Effector memory CD8-positive, alpha-beta T cell (primary cell): ENCODE data around the gene BEGAIN.
A peak's percentile ranks its signal among the peaks of the same experiment; 100 is the strongest.

Experiments used
- ATAC-seq: fragments of 150-1000 bp; cut with Tn5 transposase; replicated peaks from 2 replicates; pipeline ENCODE4 v1.10.0; 2021; ENCODE audit warnings: mild to moderate bottlenecking, moderate library complexity
- DNase-seq, 3 experiments: peaks; one replicate each; pipeline ENCODE4 v3.0.0; 2021
- H3K27ac Mint-ChIP-seq, 2 donors: one replicate each; pipeline ENCODE4 v1.8.0; 2022; ENCODE audit warnings: mild to moderate bottlenecking in 2 of 2, mixed read lengths in 2 of 2, moderate library complexity in 2 of 2
- H3K27me3 Mint-ChIP-seq, 2 donors: one replicate each; pipeline ENCODE4 v1.8.0; 2022; ENCODE audit warnings: mixed read lengths in 2 of 2
- H3K36me3 Mint-ChIP-seq: one replicate; pipeline ENCODE4 v1.8.0; 2022; ENCODE audit warnings: mild to moderate bottlenecking, moderate library complexity, mixed read lengths; ENCODE audit not compliant: insufficient read depth
- H3K4me1 Mint-ChIP-seq, 2 donors: one replicate each; pipeline ENCODE4 v1.8.0; 2022; ENCODE audit warnings: low read depth in 2 of 2, mixed read lengths in 2 of 2
- H3K4me3 Mint-ChIP-seq, 2 donors: one replicate each; pipeline ENCODE4 v1.8.0; 2022; ENCODE audit warnings: mild to moderate bottlenecking in 2 of 2, mixed read lengths in 2 of 2, moderate library complexity in 2 of 2
- H3K9me3 Mint-ChIP-seq, 2 donors: one replicate each; pipeline ENCODE4 v1.8.0; 2022; ENCODE audit warnings: mixed read lengths in 2 of 2

BEGAIN gene

DNA sequence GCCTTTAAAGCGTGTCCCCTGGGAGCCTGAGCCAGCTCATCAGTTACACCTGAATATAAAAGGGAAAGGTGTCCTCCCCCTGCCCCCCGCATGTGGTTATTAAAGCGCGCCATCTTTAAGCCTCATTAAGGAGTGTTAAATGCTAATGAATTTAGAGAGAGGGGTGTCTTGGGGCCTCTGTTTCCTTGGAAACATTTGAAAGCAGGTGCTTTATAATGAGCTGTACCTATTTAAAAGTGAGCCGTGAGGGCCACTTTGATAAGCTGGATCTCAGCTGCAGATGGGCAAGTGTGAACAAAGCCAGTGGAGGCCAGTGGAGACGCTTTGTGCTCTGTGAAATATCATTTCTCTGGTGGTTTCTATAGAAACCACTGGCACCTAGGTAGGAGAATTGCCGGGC lies 84.0 kb downstream of the BEGAIN start:
- Mint-ChIP-seq H3K9me3 (peaks cover 0 to 3% of the 10 kb centered on the region in 2 donors), H3K27ac (no peak overlapping the region), H3K4me3 (no peak overlapping the region), H3K36me3 (no peaks in the 10 kb centered on the region), H3K4me1 (peaks cover 0 to 8% of the 10 kb centered on the region in 2 donors), H3K27me3 (no peaks in the 10 kb centered on the region)
- ATAC-seq (no peak), DNase-seq (no peak)

DNA sequence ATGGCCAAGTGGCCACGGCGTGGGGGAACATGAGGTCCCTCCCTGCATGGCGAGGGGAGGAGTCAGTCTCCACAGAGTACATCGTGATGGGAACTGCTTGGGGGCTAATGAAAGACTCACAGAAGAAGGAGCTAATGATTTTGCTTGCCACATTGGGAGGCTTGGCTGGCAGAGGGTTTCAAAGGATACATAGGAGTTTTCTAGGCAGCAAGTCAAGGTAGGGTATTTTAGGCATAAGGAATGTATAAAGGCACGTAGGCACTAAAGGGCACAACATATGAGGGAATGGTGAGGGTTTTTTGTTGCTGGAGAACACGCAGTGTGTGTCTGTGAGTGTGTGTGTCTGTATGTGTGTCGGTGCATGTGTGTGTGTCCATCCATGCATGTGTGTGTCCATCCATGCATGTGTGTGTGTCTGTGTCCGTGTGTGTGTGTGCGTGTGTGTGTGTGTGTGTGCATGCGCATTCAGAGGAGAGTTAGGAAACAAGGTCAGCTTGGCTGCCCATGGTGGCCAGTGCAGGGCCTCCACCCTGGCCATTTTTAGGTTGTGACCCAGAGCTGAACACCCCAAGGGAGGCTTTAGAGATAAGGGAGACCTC lies 84.5 kb downstream of the BEGAIN start:
- ATAC-seq (no peak), DNase-seq (no peak)
- no peaks in the 10 kb centered on the region for H3K27me3 Mint-ChIP-seq
- H3K27ac Mint-ChIP-seq, result no peak overlapping the region
- H3K4me1 Mint-ChIP-seq, result peaks cover 0 to 11% of the 10 kb centered on the region in 2 donors
- H3K9me3 Mint-ChIP-seq, result peaks cover 0 to 3% of the 10 kb centered on the region in 2 donors
- no peak overlapping the region for H3K4me3 Mint-ChIP-seq
- H3K36me3 Mint-ChIP-seq, result no peaks in the 10 kb centered on the region

DNA sequence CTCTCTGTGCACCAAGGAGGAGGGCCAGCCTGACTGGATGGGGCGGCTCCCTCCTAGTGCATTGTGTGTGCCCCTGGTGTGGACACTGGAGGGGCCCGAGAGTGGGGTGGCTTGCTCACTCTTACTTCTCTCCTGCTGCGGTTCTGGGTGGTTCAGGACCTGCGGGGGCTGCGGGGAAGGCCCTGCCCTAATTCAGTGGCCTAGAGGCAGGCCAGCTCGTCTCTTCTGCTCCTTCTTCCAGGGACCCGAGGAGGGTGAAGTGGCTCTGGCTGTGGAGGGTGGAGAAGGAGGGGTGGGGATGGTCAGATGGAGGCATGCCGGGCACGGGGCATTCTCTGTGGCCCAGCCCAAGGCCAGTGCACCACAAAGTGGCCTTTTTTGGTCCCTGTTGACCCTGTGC lies 87.1 kb downstream of the BEGAIN start:
- no peak overlapping the region for H3K27ac Mint-ChIP-seq
- no peak overlapping the region for H3K4me3 Mint-ChIP-seq
- peaks cover 0 to 3% of the 10 kb centered on the region in 2 donors for H3K9me3 Mint-ChIP-seq
- ATAC-seq (no peak), DNase-seq (no peak)
- no peaks in the 10 kb centered on the region for H3K27me3 Mint-ChIP-seq
- peaks cover 0 to 8% of the 10 kb centered on the region in 2 donors for H3K4me1 Mint-ChIP-seq
- H3K36me3 Mint-ChIP-seq, result no peaks in the 10 kb centered on the region

DNA sequence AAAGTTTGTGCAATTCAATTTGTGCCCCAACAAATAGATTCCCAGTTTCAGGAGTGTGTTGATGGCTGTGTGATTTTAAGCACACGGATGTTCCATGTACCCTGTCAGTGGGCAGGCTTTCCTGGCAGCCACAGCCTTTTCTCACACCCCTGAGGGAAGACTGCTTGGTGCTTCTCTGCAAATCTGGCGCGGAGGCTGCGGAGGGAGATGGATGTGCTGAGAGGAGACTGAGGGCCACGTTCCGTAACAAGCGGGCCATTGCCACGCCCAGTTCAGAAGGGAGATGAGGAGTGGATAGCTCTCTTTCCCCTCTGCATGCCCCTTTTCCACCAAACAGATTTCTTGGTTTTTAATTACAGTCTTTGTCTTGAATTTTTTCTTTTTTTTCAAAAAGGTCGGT lies 89.1 kb downstream of the BEGAIN start:
- H3K9me3 Mint-ChIP-seq, result no peaks in the 10 kb centered on the region

DNA sequence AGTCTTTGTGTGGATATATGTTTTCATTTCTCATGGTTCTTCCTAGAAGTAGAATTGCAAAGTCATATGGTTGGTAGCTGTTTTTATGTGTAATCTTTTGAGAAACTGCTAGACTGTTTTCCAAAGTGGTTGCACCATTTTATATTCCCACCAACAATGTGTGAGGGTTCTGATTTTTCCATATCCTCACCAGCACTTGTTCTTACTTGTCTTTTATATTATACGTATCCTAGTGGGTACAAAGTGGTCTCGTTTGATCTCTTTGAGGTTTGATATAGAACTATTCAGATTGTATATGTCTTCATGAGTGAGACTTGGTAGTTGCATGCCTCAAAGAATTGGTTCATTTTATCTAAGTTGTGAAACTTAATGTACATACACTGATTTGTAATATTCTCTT lies 91.3 kb downstream of the BEGAIN start:
- ATAC-seq (no peak), DNase-seq (no peak)
- no peak overlapping the region for H3K27ac Mint-ChIP-seq
- H3K4me1 Mint-ChIP-seq, result peaks cover 7 to 13% of the 10 kb centered on the region in 2 donors
- no peaks in the 10 kb centered on the region for H3K9me3 Mint-ChIP-seq
- H3K27me3 Mint-ChIP-seq, result no peaks in the 10 kb centered on the region
- H3K36me3 Mint-ChIP-seq, result no peaks in the 10 kb centered on the region
- no peak overlapping the region for H3K4me3 Mint-ChIP-seq

More for the DNA sequence above, 89.1 kb downstream of the BEGAIN start:
- Mint-ChIP-seq H3K27me3 (no peaks in the 10 kb centered on the region), H3K36me3 (no peaks in the 10 kb centered on the region), H3K4me3 (no peak overlapping the region), H3K4me1 (peaks cover 8 to 12% of the 10 kb centered on the region in 2 donors), H3K27ac (no peak overlapping the region)
- ATAC-seq (no peak), DNase-seq (no peak)

DNA sequence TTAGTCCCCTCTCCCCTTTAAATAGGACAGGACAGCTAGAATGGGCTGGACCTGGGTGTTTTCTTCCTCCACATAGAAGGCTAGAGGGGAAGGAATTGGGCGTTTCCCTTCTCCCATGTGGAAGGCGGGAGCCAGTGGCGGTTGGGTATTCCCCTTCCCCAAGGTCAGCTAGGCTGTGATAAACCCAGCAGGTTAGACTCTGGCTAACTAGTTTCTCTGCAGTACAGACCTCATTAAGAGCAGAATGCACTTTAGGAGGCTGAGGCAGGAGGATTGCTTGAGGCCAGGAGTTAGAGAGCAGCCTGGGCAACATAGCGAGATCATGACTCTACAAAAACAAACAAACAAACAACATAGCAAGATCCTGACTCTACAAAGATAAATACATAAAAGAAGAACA lies 92.6 kb downstream of the BEGAIN start:
- no peaks in the 10 kb centered on the region for H3K27me3 Mint-ChIP-seq
- no peaks in the 10 kb centered on the region for H3K36me3 Mint-ChIP-seq
- DNase-seq, result no peak
- no peak overlapping the region for H3K27ac Mint-ChIP-seq
- no peak overlapping the region for H3K4me3 Mint-ChIP-seq
- ATAC-seq, result no peak
- no peaks in the 10 kb centered on the region for H3K9me3 Mint-ChIP-seq
- H3K4me1 Mint-ChIP-seq, result peaks cover 5 to 13% of the 10 kb centered on the region in 2 donors

DNA sequence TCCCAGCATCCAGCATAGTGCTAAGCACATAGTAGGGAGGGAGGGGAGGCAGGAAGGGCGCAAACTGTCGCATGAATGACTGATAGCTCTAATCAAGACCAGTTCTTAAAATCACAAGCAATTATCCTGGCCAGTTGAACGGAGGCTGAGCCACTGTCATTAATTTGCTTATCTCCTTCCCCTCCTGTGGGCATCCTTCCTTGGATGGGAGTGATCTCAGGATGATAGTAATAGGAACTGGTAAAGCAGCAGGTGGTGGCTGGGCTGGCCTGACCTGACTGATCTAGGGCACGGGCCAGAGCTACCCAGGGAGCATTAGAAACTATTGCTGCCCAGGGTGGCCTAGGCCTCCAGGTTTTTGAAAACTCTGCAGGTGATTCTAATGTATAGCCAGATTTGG lies 97.0 kb downstream of the BEGAIN start:
- no peaks in the 10 kb centered on the region for H3K36me3 Mint-ChIP-seq
- H3K4me3 Mint-ChIP-seq, result no peak overlapping the region
- H3K27ac Mint-ChIP-seq, result no peak overlapping the region
- DNase-seq (no peak), ATAC-seq (no peak)
- peaks cover 0 to 2% of the 10 kb centered on the region in 2 donors for H3K9me3 Mint-ChIP-seq
- no peaks in the 10 kb centered on the region for H3K27me3 Mint-ChIP-seq
- peaks cover 20 to 27% of the 10 kb centered on the region in 2 donors for H3K4me1 Mint-ChIP-seq

DNA sequence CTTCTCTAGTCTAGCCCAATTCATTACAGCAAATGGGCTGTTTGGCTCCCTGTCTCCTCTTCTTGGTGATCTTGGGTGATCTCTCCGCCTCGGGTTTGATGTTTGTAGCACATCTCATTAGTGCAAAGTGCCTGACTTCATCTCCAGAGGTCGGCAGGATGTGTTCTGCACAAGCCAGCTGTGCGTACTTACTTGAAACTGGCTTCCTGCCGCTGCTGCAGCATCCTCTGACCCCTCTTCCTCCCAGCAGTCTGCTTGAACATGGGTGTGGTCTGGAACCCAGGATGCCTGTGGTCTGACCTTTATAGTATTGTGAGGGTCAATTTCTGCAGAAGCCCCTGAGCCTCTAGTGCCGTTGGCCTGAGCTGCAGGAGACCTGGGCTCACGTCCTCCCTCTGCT lies 99.2 kb downstream of the BEGAIN start:
- peak overlapping the region in 1 of 2 donors; percentile 28 for H3K4me3 Mint-ChIP-seq
- ATAC-seq, result no peak
- peaks cover 0 to 8% of the 10 kb centered on the region in 2 donors for H3K9me3 Mint-ChIP-seq
- peaks cover 15 to 21% of the 10 kb centered on the region in 2 donors for H3K4me1 Mint-ChIP-seq
- no peak overlapping the region for H3K27ac Mint-ChIP-seq
- H3K27me3 Mint-ChIP-seq, result no peaks in the 10 kb centered on the region
- H3K36me3 Mint-ChIP-seq, result no peaks in the 10 kb centered on the region
- DNase-seq, result no peak

DNA sequence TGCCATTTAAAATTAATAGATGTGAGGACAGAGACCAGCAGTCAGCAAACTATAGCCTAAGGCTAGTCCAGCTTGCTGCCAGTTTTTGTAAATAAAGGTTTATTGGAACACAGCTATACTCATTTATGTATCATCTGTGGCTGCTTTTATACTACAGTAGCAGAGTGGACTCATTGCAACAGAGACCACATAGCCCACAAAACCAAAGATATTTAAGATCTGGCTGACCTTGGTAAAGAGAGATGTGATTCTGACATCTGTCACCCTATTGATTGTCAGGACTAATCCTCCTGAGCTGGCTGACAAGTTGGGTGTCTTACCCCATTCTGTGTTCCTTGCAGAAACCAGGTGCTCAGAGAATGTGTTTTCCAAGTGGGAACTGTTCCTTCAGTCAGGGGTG lies 99.9 kb downstream of the BEGAIN start:
- H3K9me3 Mint-ChIP-seq, result peaks cover 0 to 8% of the 10 kb centered on the region in 2 donors
- DNase-seq (no peak), ATAC-seq (no peak)
- no peaks in the 10 kb centered on the region for H3K36me3 Mint-ChIP-seq
- H3K4me1 Mint-ChIP-seq, result peaks cover 14 to 21% of the 10 kb centered on the region in 2 donors
- no peak overlapping the region for H3K27ac Mint-ChIP-seq
- no peaks in the 10 kb centered on the region for H3K27me3 Mint-ChIP-seq
- no peak overlapping the region for H3K4me3 Mint-ChIP-seq
